Measurements from ENCODE around the gene FAM13C.

Gene FAM13C

GRCh38 chr10:59304521-59305097 lies 57.7 kb downstream of the FAM13C start:
- TF ChIP-seq CTCF (IDR thresholded peaks at IDR 0.05; ENCODE audit: low read length): no peak
- TF ChIP-seq EZH2 (optimal IDR thresholded peaks at IDR 0.05; ENCODE audit: low read depth, low read length): no peak
- TF ChIP-seq EZH2phosphoT487 (IDR thresholded peaks at IDR 0.05; ENCODE audit: low read length): no peak
- Histone ChIP-seq H4K20me1 (ENCODE audit: insufficient read depth, low read length) (no peaks in the 10 kb centered on the region), H2AFZ (ENCODE audit: low read length) (no peak overlapping the region)

DNA sequence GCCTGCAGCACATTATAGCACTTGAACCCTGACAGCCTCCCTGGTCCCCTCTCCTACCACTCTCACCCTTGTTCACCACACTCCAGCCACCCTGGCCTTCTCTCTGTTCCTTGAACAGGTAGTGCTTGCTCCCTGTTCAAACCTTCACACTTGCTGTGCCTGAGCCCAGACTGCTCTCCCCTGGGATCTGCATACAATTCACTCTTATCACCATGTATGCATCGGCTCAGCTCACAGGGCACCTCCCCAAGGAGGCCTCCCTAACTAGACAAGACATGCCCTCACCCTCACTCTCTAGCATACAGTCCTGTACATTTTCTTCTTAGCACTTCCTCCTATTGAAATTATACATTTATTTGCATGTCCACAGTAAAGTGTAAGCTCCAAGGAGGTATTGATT lies 59.3 kb downstream of the FAM13C start:
- Histone ChIP-seq H3K27ac (ENCODE audit: low read length) (no peak overlapping the region), H3K4me2 (ENCODE audit: low read depth, low read length) (no peak overlapping the region), H2AFZ (ENCODE audit: low read length) (no peak overlapping the region), H4K20me1 (ENCODE audit: insufficient read depth, low read length) (no peaks in the 10 kb centered on the region), H3K4me1 (ENCODE audit: low read length) (no peaks in the 10 kb centered on the region), H3K9ac (ENCODE audit: low read length) (no peak overlapping the region), H3K27me3 (replicated peaks; ENCODE audit: insufficient read depth, low read length) (no peaks in the 10 kb centered on the region), H3K4me3 (ENCODE audit: low read length) (no peak overlapping the region), H3K9me3 (replicated peaks; ENCODE audit: insufficient read depth, low read length) (no peaks in the 10 kb centered on the region), H3K79me2 (ENCODE audit: low read length) (no peaks in the 10 kb centered on the region), H3F3A (ENCODE audit: insufficient read depth, low read length) (no peaks in the 10 kb centered on the region), H3K36me3 (replicated peaks; ENCODE audit: insufficient read depth, low read length) (no peaks in the 10 kb centered on the region), H3K9me2 (replicated peaks; ENCODE audit: insufficient read depth, low read length) (no peaks in the 10 kb centered on the region)
- no peak for DNase-seq
- TF ChIP-seq CTCF (IDR thresholded peaks at IDR 0.05; ENCODE audit: low read length) (no peak), EZH2 (optimal IDR thresholded peaks at IDR 0.05; ENCODE audit: low read depth, low read length) (no peak), EZH2phosphoT487 (IDR thresholded peaks at IDR 0.05; ENCODE audit: low read length) (no peak)

More at GRCh38 chr10:59304521-59305097, 57.7 kb downstream of the FAM13C start:
- DNase-seq: no peak
- H3K27me3 ChIP-seq (replicated peaks; ENCODE audit: insufficient read depth, low read length): no peaks in the 10 kb centered on the region
- H3K9me2 ChIP-seq (replicated peaks; ENCODE audit: insufficient read depth, low read length): no peaks in the 10 kb centered on the region
- H3K9ac ChIP-seq (ENCODE audit: low read length): no peak overlapping the region
- no peaks in the 10 kb centered on the region for H3K4me1 ChIP-seq (ENCODE audit: low read length)
- no peaks in the 10 kb centered on the region for H3F3A ChIP-seq (ENCODE audit: insufficient read depth, low read length)
- H3K4me2 ChIP-seq (ENCODE audit: low read depth, low read length): no peak overlapping the region
- no peak overlapping the region for H3K4me3 ChIP-seq (ENCODE audit: low read length)
- H3K27ac ChIP-seq (ENCODE audit: low read length): no peak overlapping the region
- H3K36me3 ChIP-seq (replicated peaks; ENCODE audit: insufficient read depth, low read length): no peaks in the 10 kb centered on the region
- H3K9me3 ChIP-seq (replicated peaks; ENCODE audit: insufficient read depth, low read length): no peaks in the 10 kb centered on the region
- no peaks in the 10 kb centered on the region for H3K79me2 ChIP-seq (ENCODE audit: low read length)

- TF ChIP-seq EZH2 (optimal IDR thresholded peaks at IDR 0.05; ENCODE audit: low read depth, low read length) (no peak), CTCF (IDR thresholded peaks at IDR 0.05; ENCODE audit: low read length) (no peak), EZH2phosphoT487 (IDR thresholded peaks at IDR 0.05; ENCODE audit: low read length) (no peak)
- no peak overlapping the region for H3K4me2 ChIP-seq (ENCODE audit: low read depth, low read length)
- H3K4me1 ChIP-seq (ENCODE audit: low read length): no peaks in the 10 kb centered on the region
- H2AFZ ChIP-seq (ENCODE audit: low read length): no peak overlapping the region
- no peaks in the 10 kb centered on the region for H3K27me3 ChIP-seq (replicated peaks; ENCODE audit: insufficient read depth, low read length)
- no peak overlapping the region for H3K4me3 ChIP-seq (ENCODE audit: low read length)
- no peaks in the 10 kb centered on the region for H3F3A ChIP-seq (ENCODE audit: insufficient read depth, low read length)
- H4K20me1 ChIP-seq (ENCODE audit: insufficient read depth, low read length): no peaks in the 10 kb centered on the region
- no peaks in the 10 kb centered on the region for H3K36me3 ChIP-seq (replicated peaks; ENCODE audit: insufficient read depth, low read length)
- H3K9ac ChIP-seq (ENCODE audit: low read length): no peak overlapping the region
- no peaks in the 10 kb centered on the region for H3K9me3 ChIP-seq (replicated peaks; ENCODE audit: insufficient read depth, low read length)
- no peak overlapping the region for H3K27ac ChIP-seq (ENCODE audit: low read length)
- DNase-seq: no peak
- H3K9me2 ChIP-seq (replicated peaks; ENCODE audit: insufficient read depth, low read length): no peaks in the 10 kb centered on the region
- no peaks in the 10 kb centered on the region for H3K79me2 ChIP-seq (ENCODE audit: low read length)
Measured at GRCh38 chr10:59302381-59302780, 60.0 kb downstream of the FAM13C start.

Data from MM.1S (cell line).